NB4 (cell line): Measurements from ENCODE around the gene STXBP4.

ENCODE experiments used
- CTCF ChIP-seq: IDR thresholded peaks from one replicate; pipeline ENCODE4 v1.5.1; 2012; ENCODE audit warnings: low read depth, low read length
- MAX ChIP-seq: IDR thresholded peaks from 2 replicates; pipeline ENCODE4 v1.6.1; 2011; ENCODE audit warnings: low read depth, low read length
- POLR2A ChIP-seq: IDR thresholded peaks from 2 replicates; pipeline ENCODE4 v1.6.1; 2011; ENCODE audit warnings: mild to moderate bottlenecking; ENCODE audit not compliant: insufficient read length; ENCODE audit errors: extremely low read depth

DNA sequence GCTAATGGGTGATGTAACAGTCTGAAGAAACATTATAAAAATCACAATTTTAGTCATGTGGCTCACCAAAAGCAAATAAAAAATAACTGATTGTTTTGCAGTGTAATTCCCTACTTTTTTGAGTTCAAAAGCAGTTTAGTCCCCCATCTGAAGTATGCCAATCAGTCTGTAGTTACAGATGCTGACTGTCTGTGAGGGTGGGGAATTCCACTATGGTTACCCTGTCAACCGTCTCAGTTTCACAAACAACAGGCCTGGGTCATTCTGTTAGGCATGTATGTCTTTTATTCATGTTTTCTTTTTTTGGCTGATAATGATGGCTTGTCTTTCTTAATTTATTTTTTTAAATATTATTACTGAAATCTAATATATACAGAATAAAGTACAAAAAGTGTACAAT, 69.3 kb downstream of the STXBP4 start:
- no peak for TF ChIP-seq MAX
- no peak for TF ChIP-seq CTCF
- no peak for TF ChIP-seq POLR2A
